GM21528 (cell line): Measurements from ENCODE around the gene PRX.
"Not testable (repeated sequence)": the region's sequence is repeated elsewhere in the genome, so short reads cannot be mapped to it uniquely, and the experiment has no call there.

Experiments used
- ATAC-seq: cut with Tn5 transposase; IDR thresholded peaks from one replicate; pipeline ENCODE4 v1.9.1; 2021; ENCODE audit warnings: mild to moderate bottlenecking, moderate library complexity; ENCODE audit not compliant: unreplicated experiment, low FRiP score

Gene PRX

DNA sequence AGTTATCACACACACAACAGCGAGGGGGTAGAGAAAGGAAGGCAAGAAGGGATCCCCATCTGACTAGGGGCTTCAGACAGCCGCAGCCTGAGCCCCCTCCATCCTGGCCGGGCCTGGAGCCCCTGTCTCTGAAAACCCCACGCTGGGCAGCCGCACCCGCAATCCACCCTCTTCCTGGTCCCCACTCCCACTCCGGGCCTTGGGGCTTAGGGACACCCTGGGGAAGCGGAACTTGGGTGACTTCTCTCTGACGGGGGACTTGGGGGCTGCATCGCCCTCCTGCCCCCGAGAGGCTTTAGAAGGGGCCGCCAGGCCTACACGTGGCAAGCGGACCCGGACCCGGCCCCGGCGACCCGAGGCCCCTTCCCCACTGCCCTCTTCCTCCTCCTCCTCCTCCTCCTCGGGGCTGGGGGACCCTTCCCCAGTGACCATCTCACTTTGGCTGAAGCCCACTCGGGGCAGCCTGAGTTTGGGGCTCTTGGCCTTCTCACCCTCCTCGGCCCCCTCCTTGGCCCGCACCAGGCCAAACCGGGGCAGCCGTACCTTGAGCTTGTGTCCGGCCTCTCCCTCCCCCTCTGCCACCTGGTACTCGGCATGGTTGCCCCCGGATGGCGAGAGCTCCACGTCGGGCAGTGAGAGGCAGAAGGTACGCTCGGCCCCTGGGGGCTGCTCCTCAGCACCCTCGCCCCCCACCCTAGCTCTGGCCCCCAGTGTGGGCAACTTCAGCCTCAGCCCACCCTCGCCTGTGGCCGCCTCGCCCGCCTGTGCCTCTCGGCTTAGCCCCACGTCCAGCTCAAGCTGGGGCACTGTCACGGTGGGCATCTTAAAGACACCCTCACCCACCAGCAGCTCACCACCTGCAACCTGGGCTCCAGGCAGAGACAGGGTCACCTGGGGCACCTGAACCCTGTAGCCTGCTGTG, 19.0 kb downstream of the PRX start:
- no peak for ATAC-seq

GRCh38 chr19:40392894-40393517, 20.2 kb downstream of the PRX start:
- ATAC-seq, result no peak

GRCh38 chr19:40392123-40392522, 21.1 kb downstream of the PRX start:
- no peak for ATAC-seq

- no peak for ATAC-seq
These were observed 23.0 kb downstream of the PRX start, which contains the start of gene HIPK4 for GRCh38 chr19:40390084-40390742. Gene HIPK4 (minus strand): TSS chr19:40390181. CDS start chr19:40389902, 279 bp downstream.

DNA sequence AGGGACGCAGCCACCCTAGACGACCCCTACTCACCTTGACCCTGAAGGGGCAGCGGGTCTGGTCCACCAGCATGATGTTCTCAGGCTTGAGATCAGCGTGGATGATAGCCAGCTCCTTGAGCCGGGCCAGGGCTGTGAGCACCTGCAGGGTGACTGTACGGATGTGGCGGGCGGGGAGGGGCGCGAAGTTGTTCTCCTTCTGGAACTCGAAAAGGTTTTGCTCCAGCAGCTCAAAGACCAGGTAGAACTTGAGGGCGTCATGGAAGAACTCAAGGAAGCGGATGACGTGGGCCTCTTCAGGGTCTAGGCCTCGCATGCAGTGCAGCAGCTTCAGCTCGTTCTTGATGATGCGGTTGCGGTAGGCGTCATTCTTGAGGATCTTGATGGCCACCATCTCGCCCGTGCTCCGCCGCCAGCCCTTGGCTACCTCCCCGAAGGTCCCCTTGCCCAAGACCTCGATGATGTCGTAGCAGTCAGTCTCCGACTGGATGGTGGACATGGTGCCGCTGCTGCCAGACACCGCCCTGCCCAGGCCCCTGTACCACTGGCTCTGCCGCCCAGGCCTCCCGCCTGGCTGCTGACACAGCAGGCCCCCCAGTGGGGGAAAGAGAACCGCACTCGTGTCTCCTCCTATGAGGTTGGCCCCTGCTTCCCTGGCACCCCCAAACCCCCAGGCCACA, 23.6 kb downstream of the PRX start:
- ATAC-seq, result no peak

DNA sequence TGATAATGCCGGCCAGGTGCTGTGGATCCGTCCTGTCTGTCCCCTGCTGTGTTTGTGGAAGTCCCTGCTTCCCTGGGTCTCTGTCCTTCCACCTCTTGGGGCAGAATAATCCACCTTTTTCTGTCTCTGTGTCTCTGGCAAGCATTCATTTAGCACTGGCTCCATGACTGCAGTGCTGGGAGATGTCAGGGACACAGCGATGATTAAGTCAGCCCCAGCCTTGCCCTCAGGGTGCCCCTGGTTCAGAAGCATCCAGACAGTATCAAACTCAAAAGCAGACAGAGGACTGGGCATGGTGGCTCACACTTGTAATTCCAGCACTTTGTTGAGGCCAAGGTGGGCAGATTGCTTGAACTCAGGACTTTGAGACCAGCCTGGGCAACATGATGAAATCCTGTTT, 24.7 kb downstream of the PRX start:
- no peak for ATAC-seq

DNA sequence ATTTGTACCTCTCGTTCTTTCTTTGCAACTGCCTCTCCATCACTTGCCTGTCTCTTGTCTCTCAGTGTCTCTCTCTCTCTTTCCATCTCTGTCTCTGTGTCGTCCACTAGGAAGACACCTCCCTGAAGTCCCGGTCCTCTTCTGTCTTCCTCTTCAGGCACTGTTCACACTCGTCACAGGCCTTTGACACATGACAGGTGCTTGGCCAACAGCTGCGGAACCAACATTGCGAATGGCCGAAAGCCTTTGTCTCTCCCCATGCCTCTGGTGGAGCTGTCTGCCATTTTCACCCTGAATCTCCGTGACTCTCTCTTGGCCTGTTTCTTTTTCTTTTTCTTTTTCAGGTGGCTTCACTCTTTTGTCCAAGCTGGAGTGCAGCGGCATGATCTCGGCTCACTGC, 26.0 kb downstream of the PRX start:
- no peak for ATAC-seq

DNA sequence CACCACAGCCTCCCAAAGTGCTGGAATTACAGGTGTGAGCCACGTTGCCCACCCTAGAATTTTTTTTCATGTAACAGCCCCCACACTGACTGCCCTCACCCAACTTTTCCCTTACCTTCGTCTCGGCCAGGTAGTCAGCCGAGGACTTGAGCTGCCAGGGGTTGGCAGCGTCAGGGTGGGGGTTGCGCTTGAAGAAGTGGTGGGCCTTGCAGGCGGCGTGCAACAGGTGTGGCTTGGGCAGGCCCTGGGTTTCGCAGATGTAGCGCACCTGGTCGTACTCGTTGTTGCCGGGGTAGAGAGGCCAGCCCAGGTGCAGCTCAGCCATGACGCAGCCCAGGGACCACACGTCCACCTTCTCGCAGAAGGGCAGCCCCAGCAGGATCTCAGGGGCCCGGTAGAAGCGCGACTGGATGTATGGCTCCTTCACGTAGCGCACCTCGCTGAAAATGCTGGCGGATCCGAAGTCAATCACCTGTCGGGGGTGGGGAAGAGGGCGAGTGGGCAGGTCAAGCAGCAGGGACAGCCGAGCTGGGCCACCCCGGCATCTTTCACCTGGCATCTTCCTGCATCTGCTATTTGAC, 29.4 kb downstream of the PRX start:
- ATAC-seq, result no peak

- no peak for ATAC-seq
These were observed 31.9 kb downstream of the PRX start for GRCh38 chr19:40381321-40381720.

- ATAC-seq, result no peak
These were observed 32.8 kb downstream of the PRX start for GRCh38 chr19:40380199-40381037.

DNA sequence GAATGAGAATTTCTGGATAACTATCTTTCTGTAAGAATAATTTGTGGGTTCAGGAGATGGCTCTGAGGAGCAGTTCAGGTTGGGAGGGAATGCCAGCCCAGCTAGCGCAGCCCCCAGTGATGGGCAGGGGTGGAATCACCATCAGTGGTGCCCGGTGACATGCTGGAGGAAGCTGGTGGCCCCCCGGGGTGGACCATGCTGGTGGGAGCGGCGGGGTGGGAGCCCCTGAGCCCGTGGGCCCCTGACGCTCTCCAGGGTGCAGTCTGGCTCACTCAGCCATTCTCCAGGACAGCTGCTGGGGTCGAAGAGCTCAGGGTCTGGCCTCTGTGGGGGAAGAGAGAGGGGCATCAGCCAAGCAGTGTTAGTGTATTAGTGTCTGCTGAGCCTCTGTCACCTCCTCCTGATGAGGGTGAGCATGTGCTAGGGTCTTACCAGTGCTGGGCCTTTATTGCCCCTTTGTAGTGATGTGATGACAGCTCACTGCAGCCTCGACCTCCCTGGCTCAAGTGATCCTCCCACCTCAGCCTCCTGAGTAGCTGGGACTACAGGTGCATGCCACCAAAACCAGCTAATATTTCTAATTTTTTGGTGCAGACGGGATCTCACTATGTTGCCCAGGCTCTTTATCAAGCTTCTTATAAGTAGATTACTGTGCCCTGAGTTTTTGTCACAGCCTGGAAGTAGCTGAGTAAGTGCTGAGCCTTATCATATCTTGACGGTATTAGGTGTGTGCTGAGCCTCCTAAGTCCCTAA, 33.6 kb downstream of the PRX start:
- ATAC-seq, result no peak

GRCh38 chr19:40378509-40378908, 34.7 kb downstream of the PRX start:
- ATAC-seq, result no peak

DNA sequence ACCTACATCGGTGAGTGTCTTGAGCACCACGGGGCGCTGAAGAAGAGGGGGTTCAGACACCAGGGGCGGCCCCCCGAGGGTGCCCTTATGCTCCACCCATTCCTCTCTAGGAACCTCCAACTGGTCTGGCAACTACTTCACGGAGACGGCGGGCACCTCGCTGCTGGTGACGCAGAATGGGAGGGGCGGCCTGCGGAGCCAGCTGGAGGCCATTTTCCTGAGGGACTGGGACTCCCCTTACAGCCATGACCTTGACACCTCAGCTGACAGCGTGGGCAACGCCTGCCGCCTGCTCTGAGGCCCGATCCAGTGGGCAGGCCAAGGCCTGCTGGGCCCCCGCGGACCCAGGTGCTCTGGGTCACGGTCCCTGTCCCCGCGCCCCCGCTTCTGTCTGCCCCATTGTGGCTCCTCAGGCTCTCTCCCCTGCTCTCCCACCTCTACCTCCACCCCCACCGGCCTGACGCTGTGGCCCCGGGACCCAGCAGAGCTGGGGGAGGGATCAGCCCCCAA, 35.2 kb downstream of the PRX start:
- ATAC-seq, result no peak

DNA sequence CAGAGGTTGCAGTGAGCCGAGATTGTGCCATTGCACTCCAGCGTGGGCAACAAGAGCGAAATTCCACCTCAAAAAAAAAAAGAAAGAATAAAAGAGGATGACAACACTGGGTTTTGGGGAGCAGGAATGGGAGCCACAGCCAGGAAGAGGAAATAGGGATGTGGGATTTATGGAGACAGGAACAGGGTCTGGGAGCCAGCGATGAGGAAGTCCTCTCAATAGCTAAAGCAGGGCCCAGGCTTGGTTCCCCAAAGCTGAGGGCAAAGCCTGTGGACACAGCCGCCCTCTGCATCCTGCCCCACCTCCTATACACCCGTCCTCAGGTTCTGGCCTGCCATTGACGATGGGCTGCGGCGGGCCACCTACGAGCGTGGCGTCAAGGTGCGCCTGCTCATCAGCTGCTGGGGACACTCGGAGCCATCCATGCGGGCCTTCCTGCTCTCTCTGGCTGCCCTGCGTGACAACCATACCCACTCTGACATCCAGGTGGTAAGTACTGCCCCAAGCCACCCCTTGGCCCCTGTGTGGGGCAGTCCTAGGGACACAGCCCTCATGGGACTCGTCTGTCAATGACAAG, 36.8 kb downstream of the PRX start:
- ATAC-seq, result no peak

- no peak for ATAC-seq
These were observed 39.1 kb downstream of the PRX start for GRCh38 chr19:40374084-40374483.

DNA sequence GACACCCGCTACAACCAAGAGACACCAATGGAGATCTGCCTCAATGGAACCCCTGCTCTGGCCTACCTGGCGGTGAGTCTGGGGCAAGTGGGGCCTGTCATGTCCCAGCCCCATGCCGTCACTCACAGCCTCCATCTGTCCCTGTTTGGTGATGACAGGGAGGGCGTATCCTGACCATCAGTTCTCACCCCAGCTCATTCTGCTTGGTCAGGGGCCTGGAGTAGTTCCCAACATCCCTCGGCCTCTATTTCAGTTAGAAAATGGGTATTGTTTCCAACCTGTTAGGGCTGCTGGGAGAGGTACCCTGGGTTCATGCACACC, 41.4 kb downstream of the PRX start:
- ATAC-seq, result no peak

DNA sequence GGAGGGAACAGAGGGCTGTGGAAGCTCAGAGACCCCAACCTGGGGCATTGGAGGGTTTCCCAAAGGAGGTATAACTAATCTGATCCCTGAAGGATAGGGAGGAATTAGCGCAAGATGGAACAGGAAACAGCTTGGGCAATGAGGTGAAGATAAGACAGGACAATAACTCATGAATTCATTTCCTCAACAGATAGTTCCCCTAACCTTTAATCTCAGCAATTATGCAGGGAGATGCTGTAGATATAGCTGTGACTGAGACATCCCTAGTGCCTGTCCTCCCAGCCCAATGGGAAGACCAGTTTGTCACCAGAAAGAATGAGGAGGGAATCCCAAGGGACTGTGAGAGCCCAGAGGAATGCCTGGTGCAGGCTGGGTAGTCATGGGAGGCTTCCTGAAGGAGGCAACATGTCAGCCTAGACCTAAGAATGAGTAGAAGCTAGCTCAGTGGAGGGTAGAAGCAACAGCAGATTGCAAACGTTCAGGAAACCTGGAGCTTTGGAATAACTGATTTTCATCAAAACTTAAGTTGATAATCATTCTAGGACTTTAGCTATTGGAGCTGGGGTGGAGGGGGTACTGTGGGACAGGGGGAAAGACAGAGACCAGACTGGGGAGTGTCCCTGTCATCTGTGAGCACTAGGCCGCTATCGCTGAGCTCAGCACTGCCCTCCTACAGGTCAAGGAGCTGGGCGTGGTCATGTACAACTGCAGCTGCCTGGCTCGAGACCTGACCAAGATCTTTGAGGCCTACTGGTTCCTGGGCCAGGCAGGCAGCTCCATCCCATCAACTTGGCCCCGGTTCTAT, 42.0 kb downstream of the PRX start:
- ATAC-seq, result no peak

DNA sequence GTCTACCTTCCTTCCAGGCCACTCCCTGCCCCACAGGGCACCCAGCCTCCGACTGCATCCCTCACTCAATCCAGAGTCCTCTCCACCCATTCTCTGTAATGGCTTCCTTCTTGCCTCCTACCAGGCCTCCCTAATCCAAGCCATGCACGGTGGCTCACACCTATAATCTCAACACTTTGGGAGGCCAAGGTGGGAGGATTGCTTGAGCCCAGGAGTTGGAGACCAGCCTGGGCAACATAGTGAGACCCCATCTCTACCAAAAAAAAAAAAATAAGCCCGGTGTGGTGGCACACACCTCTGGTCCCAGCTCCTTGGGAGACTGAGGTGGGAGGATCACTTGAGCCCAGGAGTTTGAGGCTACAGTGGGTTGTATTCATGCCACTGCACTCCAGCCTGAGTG, 42.9 kb downstream of the PRX start:
- not testable (repeated sequence) for ATAC-seq
